PC-9 (cell line): ENCODE measurements around the gene OR51D1.

Experiments
- CTCF ChIP-seq: fragments of 200-600 bp; sonication (generic); conservative IDR thresholded peaks from 2 replicates; pipeline ENCODE4 v1.6.1; 2017; ENCODE audit warnings: mixed run types, antibody characterized with exemption, mild to moderate bottlenecking, moderate library complexity
- EZH2 ChIP-seq: fragments of 200-600 bp; sonication (generic); IDR thresholded peaks from 2 replicates; pipeline ENCODE4 v1.8.0; 2017; ENCODE audit warnings: antibody characterized with exemption, low read depth

GRCh38 chr11:4654635-4655369 lies 17.5 kb downstream of the OR51D1 start:
- TF ChIP-seq CTCF (no peak), EZH2 (no peak)
